Neural progenitor cell (in vitro differentiated cells): ENCODE measurements around the gene TULP1. TPM values are rescaled to one million over a fixed set of nuclear protein-coding genes. Genes with fewer than 3 reads are reported as not detected.

Source experiments
- DNase-seq: peaks from one replicate; pipeline ENCODE4 v3.0.0-alpha.2; 2016; ENCODE audit warnings: low spot score
- H2AFZ ChIP-seq: fragments of 200-600 bp; sonication (generic); replicated peaks from 2 replicates; pipeline ENCODE4 v1.6.1; 2016; ENCODE audit warnings: antibody characterized with exemption
- H3F3A ChIP-seq: fragments of 200-600 bp; sonication (generic); 2 replicates; pipeline ENCODE4 v1.6.1; 2016; ENCODE audit warnings: antibody characterized with exemption, low read depth
- H3K27ac ChIP-seq: fragments of 200-600 bp; sonication (generic); 2 replicates; pipeline ENCODE4 v1.5.1; 2016; ENCODE audit warnings: mild to moderate bottlenecking
- H3K27me3 ChIP-seq: fragments of 200-600 bp; sonication (generic); 2 replicates; pipeline ENCODE4 v1.6.1; 2016; ENCODE audit warnings: mild to moderate bottlenecking, moderate library complexity
- H3K36me3 ChIP-seq: fragments of 200-600 bp; sonication (generic); 2 replicates; pipeline ENCODE4 v1.5.1; 2016
- H3K4me1 ChIP-seq: fragments of 200-600 bp; sonication (generic); 2 replicates; pipeline ENCODE4 v1.6.1; 2016; ENCODE audit warnings: mixed run types
- H3K4me2 ChIP-seq: fragments of 200-600 bp; sonication (generic); 2 replicates; pipeline ENCODE4 v1.6.1; 2016
- H3K4me3 ChIP-seq: fragments of 200-600 bp; sonication (generic); 2 replicates; pipeline ENCODE4 v1.5.1; 2016
- H3K79me2 ChIP-seq: fragments of 200-600 bp; sonication (generic); 2 replicates; pipeline ENCODE4 v1.6.1; 2016; ENCODE audit warnings: low read depth
- H3K9ac ChIP-seq: fragments of 200-600 bp; sonication (generic); 2 replicates; pipeline ENCODE4 v1.6.1; 2016
- H3K9me3 ChIP-seq: fragments of 200-600 bp; sonication (generic); 2 replicates; pipeline ENCODE4 v1.5.1; 2016; ENCODE audit warnings: low read depth
- H4K20me1 ChIP-seq: fragments of 200-600 bp; sonication (generic); 2 replicates; pipeline ENCODE4 v1.6.1; 2016; ENCODE audit warnings: low read depth
- H3K27ac Mint-ChIP-seq: 3 replicates; pipeline ENCODE4 v1.8.0; 2021; ENCODE audit warnings: mixed read lengths
- H3K27me3 Mint-ChIP-seq: 2 replicates; pipeline ENCODE4 v1.8.0; 2022; ENCODE audit warnings: low read depth, mild to moderate bottlenecking, inconsistent platforms, moderate library complexity, mixed read lengths; ENCODE audit not compliant: insufficient read depth
- H3K36me3 Mint-ChIP-seq: 3 replicates; pipeline ENCODE4 v1.8.0; 2021; ENCODE audit warnings: mixed read lengths
- H3K4me1 Mint-ChIP-seq: 3 replicates; pipeline ENCODE4 v1.8.0; 2021; ENCODE audit warnings: mixed read lengths
- H3K4me3 Mint-ChIP-seq: 3 replicates; pipeline ENCODE4 v1.8.0; 2021; ENCODE audit warnings: mild to moderate bottlenecking, moderate library complexity, mixed read lengths
- H3K9me3 Mint-ChIP-seq: 3 replicates; pipeline ENCODE4 v1.8.0; 2020; ENCODE audit warnings: mixed read lengths
- EZH2 ChIP-seq: fragments of 200-600 bp; sonication (generic); IDR thresholded peaks from 2 replicates; pipeline ENCODE4 v1.6.1; 2017; ENCODE audit warnings: antibody characterized with exemption, mild to moderate bottlenecking, moderate library complexity
- EZH2phosphoT487 ChIP-seq: fragments of 200-600 bp; sonication (generic); IDR thresholded peaks from 2 replicates; pipeline ENCODE4 v1.6.1; 2017; ENCODE audit warnings: antibody characterized with exemption
- total RNA-seq: library from RNA; depleted of rRNA; stranded (reverse); fragments of >200 nt; gene quantifications from 2 replicates; pipeline ENCODE4 v1.2.3, GENCODE V29; 2015; ENCODE audit warnings: low replicate concordance
- TF ChIP-seq, protein P1 (sequence below): fragments of 200-600 bp; sonication (generic); IDR thresholded peaks from 2 replicates; pipeline ENCODE4 v1.5.1; 2017; ENCODE audit warnings: antibody characterized with exemption, mild to moderate bottlenecking

Gene TULP1
- total RNA-seq, 1 donor from 2014 or later: not detected

GRCh38 chr6:35553315-35553714 is 40.6 kb upstream of the TULP1 start:
- H3K36me3 Mint-ChIP-seq: peaks cover 3% of the 10 kb centered on the region
- H3K9me3 Mint-ChIP-seq: peaks cover 21% of the 10 kb centered on the region
- no peak overlapping the region for H3K4me3 ChIP-seq

DNA sequence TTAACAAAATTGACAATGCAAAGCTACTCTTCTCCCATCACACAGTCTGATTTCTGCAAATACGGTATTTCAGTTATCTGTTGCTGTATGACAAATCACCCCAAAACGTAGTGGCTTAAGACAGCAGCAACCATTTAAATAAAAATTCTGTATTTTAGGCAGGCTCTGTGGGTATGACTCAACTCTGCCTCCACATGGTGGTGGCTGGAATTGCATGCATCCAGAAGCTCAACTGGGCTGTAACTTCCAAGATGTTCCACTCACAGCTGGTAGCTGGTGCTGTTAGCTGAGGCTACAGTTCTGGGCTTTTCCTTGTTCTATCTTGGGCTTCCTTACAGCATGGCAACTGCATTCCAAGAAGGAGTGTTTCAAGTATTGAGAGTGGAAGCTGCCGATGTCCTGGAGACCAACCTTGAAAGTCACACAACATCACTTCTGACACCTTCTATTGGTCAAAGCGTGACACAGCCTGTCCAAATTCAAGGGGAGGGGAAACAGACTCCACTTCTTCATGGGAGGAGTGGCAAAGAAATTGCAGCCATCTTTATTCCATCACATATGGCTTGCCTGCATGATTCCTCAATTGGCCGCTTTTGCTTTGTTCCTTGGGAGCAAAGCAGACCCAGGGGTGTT is 39.7 kb upstream of the TULP1 start:
- Histone ChIP-seq H2AFZ (no peak overlapping the region), H3K79me2 (no peaks in the 10 kb centered on the region), H4K20me1 (no peaks in the 10 kb centered on the region), H3K36me3 (no peaks in the 10 kb centered on the region), H3K9me3 (no peaks in the 10 kb centered on the region), H3K4me1 (no peaks in the 10 kb centered on the region), H3K27ac (no peak overlapping the region), H3K4me2 (no peak overlapping the region), H3K9ac (no peak overlapping the region), H3K27me3 (no peaks in the 10 kb centered on the region), H3F3A (peaks cover 6% of the 10 kb centered on the region), H3K4me3 (no peak overlapping the region)
- H3K4me1 Mint-ChIP-seq: peaks cover 4% of the 10 kb centered on the region
- TF ChIP-seq EZH2: no peak
- TF ChIP-seq, protein P1, sequence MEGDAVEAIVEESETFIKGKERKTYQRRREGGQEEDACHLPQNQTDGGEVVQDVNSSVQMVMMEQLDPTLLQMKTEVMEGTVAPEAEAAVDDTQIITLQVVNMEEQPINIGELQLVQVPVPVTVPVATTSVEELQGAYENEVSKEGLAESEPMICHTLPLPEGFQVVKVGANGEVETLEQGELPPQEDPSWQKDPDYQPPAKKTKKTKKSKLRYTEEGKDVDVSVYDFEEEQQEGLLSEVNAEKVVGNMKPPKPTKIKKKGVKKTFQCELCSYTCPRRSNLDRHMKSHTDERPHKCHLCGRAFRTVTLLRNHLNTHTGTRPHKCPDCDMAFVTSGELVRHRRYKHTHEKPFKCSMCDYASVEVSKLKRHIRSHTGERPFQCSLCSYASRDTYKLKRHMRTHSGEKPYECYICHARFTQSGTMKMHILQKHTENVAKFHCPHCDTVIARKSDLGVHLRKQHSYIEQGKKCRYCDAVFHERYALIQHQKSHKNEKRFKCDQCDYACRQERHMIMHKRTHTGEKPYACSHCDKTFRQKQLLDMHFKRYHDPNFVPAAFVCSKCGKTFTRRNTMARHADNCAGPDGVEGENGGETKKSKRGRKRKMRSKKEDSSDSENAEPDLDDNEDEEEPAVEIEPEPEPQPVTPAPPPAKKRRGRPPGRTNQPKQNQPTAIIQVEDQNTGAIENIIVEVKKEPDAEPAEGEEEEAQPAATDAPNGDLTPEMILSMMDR: peak; percentile 83
- H3K27ac Mint-ChIP-seq: no peak overlapping the region
- H3K36me3 Mint-ChIP-seq: peaks cover 3% of the 10 kb centered on the region
- H3K9me3 Mint-ChIP-seq: peaks cover 21% of the 10 kb centered on the region
- peak; percentile 48 for DNase-seq
- no peak overlapping the region for H3K4me3 Mint-ChIP-seq
- H3K27me3 Mint-ChIP-seq: peaks cover 5% of the 10 kb centered on the region

More at GRCh38 chr6:35553315-35553714, 40.6 kb upstream of the TULP1 start:
- Histone ChIP-seq H3K9ac (no peak overlapping the region), H2AFZ (no peak overlapping the region), H3K27me3 (no peaks in the 10 kb centered on the region), H3K4me2 (no peak overlapping the region), H3K27ac (no peak overlapping the region), H3F3A (no peaks in the 10 kb centered on the region), H3K9me3 (no peaks in the 10 kb centered on the region), H3K36me3 (no peaks in the 10 kb centered on the region), H3K79me2 (no peaks in the 10 kb centered on the region), H3K4me1 (no peaks in the 10 kb centered on the region), H4K20me1 (no peaks in the 10 kb centered on the region)
- H3K27me3 Mint-ChIP-seq: peaks cover 4% of the 10 kb centered on the region
- no peak for TF ChIP-seq EZH2phosphoT487
- peaks cover 2% of the 10 kb centered on the region for H3K4me1 Mint-ChIP-seq
- no peak overlapping the region for H3K27ac Mint-ChIP-seq
- H3K4me3 Mint-ChIP-seq: no peak overlapping the region
- no peak for DNase-seq

- H3F3A ChIP-seq: peaks cover 7% of the 10 kb centered on the region
- no peaks in the 10 kb centered on the region for H3K79me2 ChIP-seq
- H2AFZ ChIP-seq: no peak overlapping the region
- H3K27me3 ChIP-seq: no peaks in the 10 kb centered on the region
- no peak for DNase-seq
- H3K36me3 Mint-ChIP-seq: peaks cover 3% of the 10 kb centered on the region
- TF ChIP-seq EZH2 (no peak), EZH2phosphoT487 (no peak)
- TF ChIP-seq, protein P1: no peak
- H3K36me3 ChIP-seq: no peaks in the 10 kb centered on the region
- no peak overlapping the region for H3K9ac ChIP-seq
- no peak overlapping the region for H3K4me3 ChIP-seq
- H3K9me3 Mint-ChIP-seq: peaks cover 21% of the 10 kb centered on the region
- H3K4me3 Mint-ChIP-seq: peak overlapping the region; percentile 7
- no peaks in the 10 kb centered on the region for H4K20me1 ChIP-seq
- H3K27ac Mint-ChIP-seq: no peak overlapping the region
- H3K4me1 Mint-ChIP-seq: peaks cover 4% of the 10 kb centered on the region
- H3K4me1 ChIP-seq: no peaks in the 10 kb centered on the region
- peaks cover 5% of the 10 kb centered on the region for H3K27me3 Mint-ChIP-seq
- H3K27ac ChIP-seq: no peak overlapping the region
- no peaks in the 10 kb centered on the region for H3K9me3 ChIP-seq
- H3K4me2 ChIP-seq: no peak overlapping the region
Measured at GRCh38 chr6:35550437-35550836, 37.7 kb upstream of the TULP1 start.

DNA sequence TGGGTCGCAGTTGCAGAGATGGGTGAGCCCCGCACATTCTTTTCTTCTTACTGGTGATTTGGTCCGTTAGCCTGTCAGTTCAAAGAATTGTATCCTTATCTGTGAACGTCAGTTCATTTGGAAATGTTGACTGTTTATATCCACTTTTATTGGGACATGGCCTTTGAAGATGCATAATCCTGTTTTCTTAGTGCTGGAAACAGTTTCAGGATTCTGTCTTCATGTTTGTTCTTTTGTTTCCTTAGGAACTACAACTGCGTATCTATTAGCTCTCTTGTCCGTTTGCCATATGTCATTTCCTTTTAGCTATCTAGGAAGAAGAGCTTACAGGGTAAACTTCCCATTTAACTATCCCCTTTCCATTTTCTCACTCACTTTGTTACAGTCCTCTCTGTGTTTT is 35.0 kb upstream of the TULP1 start:
- no peaks in the 10 kb centered on the region for H4K20me1 ChIP-seq
- Mint-ChIP-seq H3K9me3 (peaks cover 21% of the 10 kb centered on the region), H3K4me1 (peaks cover 6% of the 10 kb centered on the region), H3K36me3 (peaks cover 3% of the 10 kb centered on the region), H3K27ac (peak overlapping the region; percentile 7), H3K27me3 (peaks cover 3% of the 10 kb centered on the region), H3K4me3 (no peak overlapping the region)
- no peak for DNase-seq
- H3K4me2 ChIP-seq: no peak overlapping the region
- no peaks in the 10 kb centered on the region for H3K36me3 ChIP-seq
- H3K4me3 ChIP-seq: no peak overlapping the region
- peaks cover 9% of the 10 kb centered on the region for H3K4me1 ChIP-seq
- no peak overlapping the region for H3K9ac ChIP-seq
- H3K79me2 ChIP-seq: no peaks in the 10 kb centered on the region
- H3K9me3 ChIP-seq: no peaks in the 10 kb centered on the region
- peaks cover 17% of the 10 kb centered on the region for H3F3A ChIP-seq
- H3K27ac ChIP-seq: no peak overlapping the region
- no peak for TF ChIP-seq EZH2
- TF ChIP-seq, protein P1: no peak
- TF ChIP-seq EZH2phosphoT487: no peak
- H3K27me3 ChIP-seq: no peaks in the 10 kb centered on the region
- peak overlapping the region; percentile 15 for H2AFZ ChIP-seq
